ENCODE results near the gene DYNC1H1.

- no peak for TF ChIP-seq CTCF (IDR thresholded peaks at IDR 0.05)
- TF ChIP-seq POLR2A (IDR thresholded peaks at IDR 0.05): no peak
Measured at GRCh38 chr14:101955695-101956161, 8.6 kb upstream of the DYNC1H1 start.
